ENCODE measurements around the gene FAM216A. TPM values are rescaled to one million over a fixed set of nuclear protein-coding genes. Genes with fewer than 3 reads are reported as not detected.
"Not testable (repeated sequence)": the region's sequence is repeated elsewhere in the genome, so short reads cannot be mapped to it uniquely, and the experiment has no call there.

FAM216A gene
- total and polyA plus RNA-seq, 12 donors: 2.4 to 27.2 (median 5.8) TPM

DNA sequence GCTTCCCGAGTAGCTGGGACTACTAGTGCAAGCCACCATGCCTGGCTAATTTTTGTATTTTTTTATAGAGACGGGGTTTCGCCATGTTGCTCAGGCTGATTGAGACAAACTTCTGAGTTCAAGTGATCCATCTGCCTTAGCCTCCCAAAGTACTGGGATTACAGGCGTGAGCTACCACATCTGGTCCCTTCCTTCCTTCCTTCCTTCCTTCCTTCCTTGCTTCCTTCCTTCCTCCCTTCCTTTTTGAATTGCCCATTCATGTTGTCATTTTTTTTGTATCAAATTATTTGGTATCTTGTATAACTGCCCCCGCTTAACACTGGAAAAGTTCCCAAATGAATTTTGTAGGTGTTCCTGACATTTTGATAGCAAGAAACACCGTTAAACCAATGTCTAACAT, 45.2 kb downstream of the FAM216A start:
- Histone ChIP-seq H3K36me3 (no peaks in the 10 kb centered on the region), H3K9me3 (no peaks in the 10 kb centered on the region), H3K27ac (no peak overlapping the region), H3K27me3 (no peaks in the 10 kb centered on the region), H3K4me3 (no peak overlapping the region), H3K4me1 (peaks cover 0 to 5% (median 0%) of the 10 kb centered on the region in 9 donors)
- intact Hi-C loops (cut with DNase I): loop anchor here (2.0 to 10.0 kb wide), 10 partner anchors 59 to 373 kb away; partner anchors contain the start of gene ARPC3 (in 1 of the 10)
- WGBS, 2 donors: 66 to 68% methylated on average over 6 of the region's 6 CpGs
- ATAC-seq: no peak
- no peak for DNase-seq
- TF ChIP-seq, protein P1, sequence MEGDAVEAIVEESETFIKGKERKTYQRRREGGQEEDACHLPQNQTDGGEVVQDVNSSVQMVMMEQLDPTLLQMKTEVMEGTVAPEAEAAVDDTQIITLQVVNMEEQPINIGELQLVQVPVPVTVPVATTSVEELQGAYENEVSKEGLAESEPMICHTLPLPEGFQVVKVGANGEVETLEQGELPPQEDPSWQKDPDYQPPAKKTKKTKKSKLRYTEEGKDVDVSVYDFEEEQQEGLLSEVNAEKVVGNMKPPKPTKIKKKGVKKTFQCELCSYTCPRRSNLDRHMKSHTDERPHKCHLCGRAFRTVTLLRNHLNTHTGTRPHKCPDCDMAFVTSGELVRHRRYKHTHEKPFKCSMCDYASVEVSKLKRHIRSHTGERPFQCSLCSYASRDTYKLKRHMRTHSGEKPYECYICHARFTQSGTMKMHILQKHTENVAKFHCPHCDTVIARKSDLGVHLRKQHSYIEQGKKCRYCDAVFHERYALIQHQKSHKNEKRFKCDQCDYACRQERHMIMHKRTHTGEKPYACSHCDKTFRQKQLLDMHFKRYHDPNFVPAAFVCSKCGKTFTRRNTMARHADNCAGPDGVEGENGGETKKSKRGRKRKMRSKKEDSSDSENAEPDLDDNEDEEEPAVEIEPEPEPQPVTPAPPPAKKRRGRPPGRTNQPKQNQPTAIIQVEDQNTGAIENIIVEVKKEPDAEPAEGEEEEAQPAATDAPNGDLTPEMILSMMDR (IDR thresholded peaks at IDR 0.05): no peak

DNA sequence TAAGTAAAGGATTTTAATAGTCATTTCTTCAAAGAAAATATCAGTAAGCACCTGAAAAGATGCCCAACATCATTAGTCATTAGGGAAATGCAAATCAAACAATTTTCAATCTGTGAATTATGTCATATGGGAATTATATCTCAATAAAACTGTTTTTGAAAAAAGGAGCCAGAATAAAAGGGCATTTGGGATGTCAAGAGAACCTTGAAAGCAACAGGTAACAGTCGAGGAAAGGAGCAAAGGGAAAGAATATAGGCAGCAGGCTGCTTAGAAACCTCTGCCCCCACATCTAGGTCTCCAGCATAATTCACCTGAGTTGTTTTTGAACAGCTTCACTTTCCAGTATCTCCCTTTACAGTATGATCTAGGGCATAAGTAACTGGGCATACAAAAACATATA, 45.7 kb downstream of the FAM216A start:
- 84 to 100% methylated on average over 1 of the region's 1 CpG for WGBS, 2 donors
- Histone ChIP-seq H3K4me1 (peaks cover 0 to 5% (median 0%) of the 10 kb centered on the region in 9 donors), H3K36me3 (no peaks in the 10 kb centered on the region), H3K4me3 (no peak overlapping the region), H3K27me3 (no peaks in the 10 kb centered on the region), H3K27ac (no peak overlapping the region), H3K9me3 (no peaks in the 10 kb centered on the region)
- TF ChIP-seq, protein P1 (IDR thresholded peaks at IDR 0.05): no peak
- intact Hi-C loops (cut with DNase I): loop anchor here in 9 of 10 donors (5.0 to 10.0 kb wide), 8 partner anchors 60 to 373 kb away; partner anchors contain the start of gene ARPC3 (in 1 of the 9)
- no peak for DNase-seq
- ATAC-seq: no peak

DNA sequence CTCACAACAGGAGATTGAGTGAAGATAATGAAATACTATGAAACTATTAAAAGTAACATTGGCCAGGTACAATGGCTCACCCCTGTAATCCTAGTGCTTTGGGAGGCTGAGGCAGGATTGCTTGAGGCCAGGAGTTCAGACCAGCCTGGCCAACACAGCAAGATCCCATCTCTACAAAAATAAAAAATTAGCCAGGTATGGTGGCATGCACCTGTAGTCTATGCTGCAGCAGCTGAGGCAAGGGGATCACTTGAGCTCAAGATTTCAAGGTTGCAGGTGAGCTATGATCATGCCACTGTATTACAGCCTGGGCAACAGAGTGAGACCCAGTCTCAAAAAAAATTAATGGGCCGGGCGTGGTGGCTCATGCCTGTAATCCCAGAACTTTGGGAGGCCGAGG, 48.4 kb downstream of the FAM216A start:
- intact Hi-C loops (cut with DNase I): loop anchor here in 4 of 10 donors (10.0 kb wide), 4 partner anchors 62 to 368 kb away; partner anchors contain the start of gene ARPC3 (in 1 of the 4)

DNA sequence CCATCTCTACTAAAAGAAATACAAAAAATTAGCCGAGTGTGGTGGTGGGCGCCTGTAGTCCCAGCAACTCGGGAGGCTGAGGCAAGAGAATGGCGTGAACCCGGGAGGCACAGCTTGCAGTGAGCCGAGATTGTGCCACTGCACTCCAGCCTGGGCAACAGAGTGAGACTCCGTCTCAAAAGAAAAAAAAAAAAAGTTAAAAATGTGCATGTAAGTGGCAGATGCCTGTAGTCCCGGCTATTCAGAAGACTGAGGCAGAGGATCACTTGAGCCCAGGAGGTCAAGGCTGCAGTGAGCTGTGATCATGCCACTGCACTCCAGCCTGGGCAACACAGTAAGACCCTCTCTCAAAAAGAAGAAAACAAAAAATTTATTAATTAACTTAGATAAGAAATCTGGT, 49.4 kb downstream of the FAM216A start:
- not testable (repeated sequence) for H3K4me1 ChIP-seq, DNase-seq, H3K9me3 ChIP-seq, ATAC-seq, H3K4me3 ChIP-seq, H3K36me3 ChIP-seq, H3K27me3 ChIP-seq, H3K27ac ChIP-seq
- intact Hi-C loops (cut with DNase I): loop anchor here in 4 of 10 donors (10.0 kb wide), 4 partner anchors 63 to 367 kb away; partner anchors contain the start of gene ARPC3 (in 1 of the 4)
- 91 to 95% methylated on average over 8 of the region's 8 CpGs for WGBS, 2 donors

More for the DNA sequence above, 48.4 kb downstream of the FAM216A start:
- Histone ChIP-seq H3K27ac (no peak overlapping the region), H3K9me3 (no peaks in the 10 kb centered on the region), H3K4me1 (peaks cover 0 to 5% (median 0%) of the 10 kb centered on the region in 9 donors), H3K36me3 (no peaks in the 10 kb centered on the region), H3K27me3 (no peaks in the 10 kb centered on the region), H3K4me3 (no peak overlapping the region)
- DNase-seq (no peak), ATAC-seq (no peak)
- TF ChIP-seq, protein P1 (IDR thresholded peaks at IDR 0.05): no peak
- WGBS, 2 donors: 90 to 94% methylated on average over 3 of the region's 3 CpGs

DNA sequence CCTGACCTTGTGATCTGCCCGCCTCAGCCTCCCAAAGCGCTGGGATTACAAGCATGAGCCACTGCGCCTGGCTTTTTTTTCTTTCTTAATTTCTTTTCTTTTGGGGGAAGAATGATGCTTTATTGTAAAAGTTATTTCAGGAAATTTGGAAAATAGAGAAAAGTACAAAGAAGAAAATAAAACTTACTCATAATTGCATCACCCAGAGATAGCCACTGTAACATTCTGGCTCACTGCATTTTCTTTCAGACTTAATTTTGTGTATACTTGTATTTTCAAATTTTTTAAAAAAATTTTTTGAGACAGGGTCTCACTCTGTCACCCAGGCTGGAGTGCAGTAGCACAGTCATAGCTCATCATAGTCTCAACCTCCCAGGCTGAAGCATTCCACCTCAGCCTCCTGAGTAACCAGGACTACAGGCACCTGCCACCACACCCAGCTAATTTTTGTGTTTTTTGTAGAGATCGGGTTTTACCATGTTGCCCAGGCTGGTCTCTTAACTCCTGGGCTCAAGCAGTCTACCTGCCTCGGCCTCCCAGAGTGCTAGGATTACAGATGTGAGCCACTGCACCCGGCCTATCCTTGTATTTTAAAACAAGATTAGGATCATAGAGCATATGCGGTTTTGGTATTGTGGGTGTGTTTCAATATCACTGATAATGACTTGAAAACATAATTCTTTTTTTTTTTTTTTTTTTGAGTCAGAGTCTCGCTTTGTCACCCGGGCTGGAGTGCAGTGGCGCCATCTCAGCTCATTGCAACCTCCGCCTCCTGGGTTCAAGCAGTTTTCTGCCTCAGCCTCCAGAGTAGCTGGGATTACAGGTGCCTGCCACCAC, 52.4 kb downstream of the FAM216A start:
- intact Hi-C loops (cut with DNase I); H3K4me1 ChIP-seq; H3K9me3 ChIP-seq; H3K36me3 ChIP-seq; DNase-seq; H3K27ac ChIP-seq; H3K4me3 ChIP-seq; H3K27me3 ChIP-seq; ATAC-seq: not testable (repeated sequence)
- 92 to 94% methylated on average over 11 of the region's 11 CpGs for WGBS, 2 donors

All from heart right ventricle (tissue), 16 donors.